ENCODE measurements around the gene HIVEP3.

HIVEP3 gene

DNA sequence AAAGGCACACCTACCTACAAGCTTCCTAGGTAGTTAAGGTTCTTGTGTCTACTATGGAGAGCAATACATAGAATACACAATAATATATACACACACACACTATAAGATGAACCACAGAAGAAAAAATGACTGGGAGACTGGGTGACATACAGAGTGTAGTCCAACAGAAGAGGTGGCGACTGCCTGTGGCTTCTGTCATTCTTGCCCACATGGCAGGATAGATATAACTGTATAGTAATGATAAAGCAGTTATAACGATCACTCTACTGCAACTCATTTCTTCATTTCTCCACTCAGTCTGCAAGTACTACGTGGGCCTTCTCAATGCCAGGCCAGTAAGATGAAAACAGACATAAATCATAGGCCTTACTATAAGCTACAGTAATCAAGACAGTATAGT, 320.4 kb downstream of the HIVEP3 start:
- DNase-seq = no peak

DNA sequence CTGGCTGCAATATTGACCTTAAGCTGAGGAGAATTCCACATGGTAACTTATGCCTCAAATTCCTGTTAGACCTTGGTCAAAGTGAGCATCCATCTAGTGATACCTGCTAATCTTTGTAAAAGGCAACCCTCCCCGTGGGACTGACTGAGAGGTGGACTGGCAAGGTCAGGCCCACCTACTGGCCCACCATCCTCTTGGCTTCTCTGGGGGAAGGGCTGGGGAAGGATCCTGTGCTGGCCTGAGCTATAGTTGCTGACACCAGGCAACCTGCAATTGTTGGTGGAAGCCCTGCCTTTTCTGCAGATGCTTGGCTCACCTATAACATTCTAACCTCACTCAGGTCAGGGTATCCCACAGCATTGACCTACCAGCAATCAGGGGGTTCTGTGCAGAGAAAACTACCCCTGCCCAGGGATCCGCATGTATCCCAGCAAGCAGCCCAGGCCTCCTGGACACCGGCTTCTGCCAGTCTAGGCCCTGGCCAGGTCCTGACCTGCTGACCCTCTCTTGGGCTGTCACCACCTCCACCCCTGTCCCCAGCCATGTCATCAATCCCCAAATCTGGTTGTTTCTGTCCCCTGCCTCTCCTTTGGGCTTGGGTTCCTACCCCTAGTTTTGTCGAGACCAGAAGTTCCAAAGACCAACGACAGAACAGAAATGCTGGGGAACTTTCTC, 326.1 kb downstream of the HIVEP3 start:
- DNase-seq = no peak

DNA sequence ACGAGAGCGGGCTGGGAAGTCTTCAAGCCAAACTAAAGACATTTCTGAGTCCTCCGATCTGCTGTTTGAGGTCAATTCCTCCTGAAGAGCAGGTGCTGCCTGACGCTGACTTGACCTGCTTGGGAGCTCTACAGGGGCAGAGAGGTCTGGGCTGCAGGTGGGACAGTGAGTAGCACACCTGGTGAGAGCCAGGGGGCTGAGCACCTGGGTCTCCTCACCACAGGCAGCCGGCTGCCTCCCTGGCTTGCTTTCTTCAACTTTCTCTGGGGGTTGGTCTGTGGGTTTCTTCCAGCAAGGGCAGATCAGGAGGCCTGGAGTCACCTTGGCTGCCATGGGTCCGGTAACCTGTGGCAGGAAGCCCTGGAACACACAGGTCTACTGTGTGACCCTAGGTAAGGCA, 326.8 kb downstream of the HIVEP3 start:
- no peak for DNase-seq

DNA sequence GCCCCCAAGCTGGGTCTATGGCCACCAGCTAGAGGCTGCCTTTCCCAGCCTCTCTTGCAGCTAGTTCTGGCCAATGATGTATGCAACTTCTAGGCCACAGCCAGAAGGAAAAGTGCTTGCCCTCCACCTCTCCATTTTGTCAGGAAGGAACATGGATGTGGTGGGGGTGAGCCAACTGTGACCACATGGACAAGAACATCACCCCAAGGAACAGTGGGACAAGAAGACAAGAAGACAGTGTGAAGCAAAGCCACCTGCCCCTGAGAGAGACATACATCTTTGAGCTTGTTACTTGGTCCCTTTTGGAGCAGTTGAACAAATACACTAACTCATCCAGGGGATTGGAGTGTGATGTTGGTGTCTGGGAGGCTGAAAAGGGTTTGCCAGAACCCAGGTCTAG, 328.4 kb downstream of the HIVEP3 start:
- DNase-seq = no peak

DNA sequence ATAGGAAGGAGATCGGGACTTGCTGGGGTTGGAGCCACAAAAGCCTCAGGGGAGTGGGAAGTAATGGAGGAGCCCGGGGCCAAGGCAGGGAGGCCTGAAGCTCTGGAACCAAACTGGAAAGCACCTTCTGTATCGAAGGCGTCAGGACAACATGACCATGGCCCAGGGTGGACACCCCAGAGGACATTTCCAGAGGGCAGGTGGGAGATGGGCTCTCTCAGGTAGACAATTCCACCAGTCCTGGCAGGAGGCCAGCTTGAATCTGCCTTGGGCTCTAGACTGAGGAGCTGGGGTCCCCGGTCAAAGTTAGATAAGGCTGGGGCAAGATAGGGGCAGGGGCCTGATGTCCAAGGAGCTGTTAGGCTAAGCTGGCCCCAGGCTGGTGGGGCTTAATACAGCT, 329.3 kb downstream of the HIVEP3 start:
- no peak for DNase-seq

DNA sequence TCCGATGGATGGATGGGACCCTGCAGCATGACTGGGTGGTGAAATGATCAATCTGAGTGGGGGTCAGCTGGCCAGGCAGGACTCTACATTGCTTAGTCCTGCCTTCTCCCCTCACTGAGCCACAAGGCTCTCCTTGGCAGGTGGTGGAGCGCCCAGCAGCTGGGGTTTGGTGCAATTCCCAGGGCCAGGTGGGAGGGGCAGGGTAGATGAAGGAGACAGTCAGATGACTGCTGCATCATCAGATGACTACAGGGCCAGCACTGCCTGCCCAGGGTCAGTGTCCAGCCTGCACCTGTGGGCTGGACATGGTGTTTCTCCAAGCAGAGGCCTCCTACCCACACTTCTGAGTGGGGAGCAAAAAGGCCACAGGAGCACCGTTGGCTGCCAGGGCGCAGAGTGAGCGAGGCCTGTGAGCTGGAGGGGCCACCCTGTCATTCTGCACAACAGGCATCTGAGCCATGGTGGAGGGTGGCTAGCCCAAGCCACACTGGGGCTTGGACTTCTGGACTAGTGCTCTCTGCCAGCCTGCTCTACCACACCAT, 330.3 kb downstream of the HIVEP3 start:
- no peak for DNase-seq

DNA sequence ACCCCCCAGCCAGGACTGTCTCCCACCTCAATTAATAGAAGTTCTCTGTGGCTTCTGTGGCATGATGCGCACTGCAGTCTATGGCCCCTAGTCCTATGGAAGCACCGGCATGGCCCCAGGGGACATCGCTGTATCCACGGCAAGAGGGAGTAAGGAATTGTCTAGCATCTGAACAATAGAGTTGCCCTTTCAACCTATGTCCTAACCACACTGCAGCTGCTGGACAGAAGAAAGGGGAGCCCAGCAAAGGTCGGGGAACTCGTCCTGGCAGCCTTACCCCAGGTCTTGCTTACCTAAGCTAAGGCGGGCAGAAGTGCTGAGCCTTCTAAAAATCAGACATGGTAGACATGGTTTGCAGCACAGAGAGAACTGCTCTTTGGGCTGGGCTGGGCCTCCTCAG, 330.9 kb downstream of the HIVEP3 start:
- DNase-seq = no peak

DNA sequence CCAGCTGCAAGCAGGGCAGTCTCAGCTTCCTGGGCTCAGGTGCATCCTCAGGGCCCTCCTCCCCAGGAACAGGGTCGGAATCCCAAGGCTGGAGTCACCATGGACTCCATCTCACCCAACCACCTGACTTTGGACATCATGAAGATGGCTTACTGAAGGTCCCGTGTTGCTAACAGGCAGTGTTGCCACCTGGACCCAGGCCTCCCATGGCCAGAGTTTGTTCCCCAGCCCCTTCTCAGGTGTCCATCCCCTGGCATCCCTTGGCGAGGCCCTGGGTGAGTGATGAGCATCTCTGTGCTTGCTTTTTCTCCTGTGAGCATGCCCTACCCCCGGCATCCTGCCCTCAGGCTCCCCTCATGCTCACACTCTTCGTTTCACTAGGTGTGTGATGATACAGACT, 332.5 kb downstream of the HIVEP3 start:
- no peak for DNase-seq

DNA sequence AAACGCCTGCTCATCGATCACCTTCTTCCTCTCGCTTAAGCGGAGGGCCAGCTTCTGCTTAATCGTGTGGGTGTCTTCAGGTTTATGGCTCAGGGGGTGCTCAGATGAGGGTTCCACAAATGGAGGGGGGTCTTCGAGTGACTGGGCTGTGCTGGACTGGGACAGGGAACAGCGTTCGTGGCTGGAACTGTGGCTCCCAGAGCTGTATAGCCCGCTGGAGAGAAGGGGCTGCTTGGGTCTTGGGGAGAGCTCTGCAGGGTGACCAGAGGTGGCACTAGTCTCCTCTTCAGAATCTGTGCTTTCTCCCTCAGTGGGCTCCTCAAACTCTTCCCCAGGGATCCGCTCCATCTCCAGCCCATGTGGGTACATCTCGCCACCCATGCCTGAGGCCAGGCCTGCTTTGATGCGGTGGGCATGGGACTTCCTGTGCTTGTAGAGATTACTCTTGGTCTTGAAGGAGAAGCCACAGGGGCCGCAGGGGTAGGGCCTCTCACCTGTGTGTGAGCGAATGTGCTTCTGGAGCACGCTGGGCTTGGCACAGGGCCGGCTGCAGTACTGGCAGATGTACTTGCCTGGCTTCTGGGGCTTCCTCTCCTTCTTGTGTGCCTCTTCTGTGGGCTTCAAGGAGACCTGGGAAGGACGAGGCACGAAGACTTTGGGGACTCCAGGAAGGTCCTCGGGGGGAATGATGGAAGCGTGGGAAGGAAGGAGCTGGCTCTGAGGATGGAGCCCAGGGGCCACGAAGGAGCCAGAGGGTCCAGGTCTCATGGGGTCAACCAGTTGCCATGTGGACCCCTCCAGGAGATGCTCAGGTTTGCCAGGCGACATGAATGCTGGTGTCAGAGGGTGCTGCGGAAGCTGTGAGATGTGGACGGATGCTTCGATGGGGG, 334.8 kb downstream of the HIVEP3 start:
- DNase-seq = no peak

DNA sequence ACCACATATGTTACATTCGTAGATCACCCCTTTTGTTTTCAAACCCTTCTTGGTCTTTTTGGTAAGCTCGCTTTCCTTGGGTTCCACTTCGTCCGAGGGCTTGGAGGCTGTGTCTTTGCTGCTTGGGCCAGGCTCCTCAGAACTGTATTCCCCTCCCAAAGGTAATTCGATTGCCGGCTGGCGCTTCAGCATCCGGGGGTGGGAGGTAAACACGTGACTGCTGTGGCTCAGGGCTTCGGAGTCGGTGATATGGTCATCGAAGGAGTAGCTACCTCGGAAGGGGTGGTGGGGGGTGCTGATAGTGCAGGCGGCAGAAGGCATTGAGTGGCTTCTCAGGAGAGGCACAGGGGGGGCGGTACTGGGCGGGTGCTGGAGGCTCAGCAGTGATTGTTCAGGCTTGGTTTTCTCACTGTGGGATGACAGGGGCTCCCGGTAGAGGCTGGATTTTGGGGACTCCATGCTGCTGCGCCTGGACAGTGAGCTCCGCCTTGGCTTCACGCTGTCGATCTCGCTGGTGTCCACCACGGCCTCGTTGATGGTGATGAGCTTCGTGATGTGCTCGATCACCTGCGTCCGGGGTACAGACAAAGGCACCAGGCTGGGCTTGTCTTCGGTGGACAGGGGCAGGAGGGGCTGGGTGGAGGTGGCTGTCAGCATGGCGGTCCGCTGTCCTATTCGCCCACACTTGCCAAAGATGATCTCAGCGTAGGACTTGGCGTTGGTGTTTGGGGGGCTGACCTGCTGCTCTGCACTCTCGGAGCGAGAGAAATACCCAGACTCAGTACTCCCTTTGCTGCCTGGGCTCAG, 335.7 kb downstream of the HIVEP3 start:
- DNase-seq = no peak

DNA sequence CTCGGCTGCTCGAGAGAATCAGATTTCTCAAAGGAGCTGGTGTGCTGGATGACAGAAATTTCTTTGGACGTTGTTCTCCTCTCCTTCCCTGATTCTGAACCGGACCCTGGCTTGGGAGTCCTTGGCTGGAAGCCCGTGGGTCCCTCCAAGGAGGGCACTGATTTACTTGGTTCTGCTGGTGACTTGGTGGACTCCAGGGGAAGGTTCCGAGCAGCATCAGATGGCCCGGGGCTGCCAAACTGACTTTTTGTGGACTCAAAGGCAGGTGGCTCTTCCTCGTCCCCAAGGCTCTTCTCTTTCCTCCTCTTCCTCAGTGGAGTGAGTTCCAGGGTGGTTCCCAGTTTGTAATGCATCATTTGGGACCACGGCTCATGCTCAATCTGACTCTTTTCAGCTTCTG, 336.4 kb downstream of the HIVEP3 start:
- no peak for DNase-seq

DNA sequence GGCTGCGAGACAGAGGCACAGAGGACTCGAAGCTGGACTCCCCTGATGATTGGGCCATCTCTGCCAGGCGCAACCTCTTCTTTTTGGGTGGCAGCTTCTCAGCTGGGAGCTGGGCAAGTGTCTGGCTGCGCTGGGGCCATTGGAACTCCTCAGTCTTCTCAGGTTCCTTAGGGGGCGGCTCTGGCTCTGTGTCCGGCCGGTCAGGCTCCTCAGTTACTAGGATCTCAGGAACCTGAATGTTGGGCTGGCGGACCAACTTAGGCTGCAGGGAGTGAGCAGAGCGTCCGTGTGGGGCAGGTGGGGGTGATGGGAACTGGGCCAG, 336.8 kb downstream of the HIVEP3 start:
- DNase-seq = no peak

DNA sequence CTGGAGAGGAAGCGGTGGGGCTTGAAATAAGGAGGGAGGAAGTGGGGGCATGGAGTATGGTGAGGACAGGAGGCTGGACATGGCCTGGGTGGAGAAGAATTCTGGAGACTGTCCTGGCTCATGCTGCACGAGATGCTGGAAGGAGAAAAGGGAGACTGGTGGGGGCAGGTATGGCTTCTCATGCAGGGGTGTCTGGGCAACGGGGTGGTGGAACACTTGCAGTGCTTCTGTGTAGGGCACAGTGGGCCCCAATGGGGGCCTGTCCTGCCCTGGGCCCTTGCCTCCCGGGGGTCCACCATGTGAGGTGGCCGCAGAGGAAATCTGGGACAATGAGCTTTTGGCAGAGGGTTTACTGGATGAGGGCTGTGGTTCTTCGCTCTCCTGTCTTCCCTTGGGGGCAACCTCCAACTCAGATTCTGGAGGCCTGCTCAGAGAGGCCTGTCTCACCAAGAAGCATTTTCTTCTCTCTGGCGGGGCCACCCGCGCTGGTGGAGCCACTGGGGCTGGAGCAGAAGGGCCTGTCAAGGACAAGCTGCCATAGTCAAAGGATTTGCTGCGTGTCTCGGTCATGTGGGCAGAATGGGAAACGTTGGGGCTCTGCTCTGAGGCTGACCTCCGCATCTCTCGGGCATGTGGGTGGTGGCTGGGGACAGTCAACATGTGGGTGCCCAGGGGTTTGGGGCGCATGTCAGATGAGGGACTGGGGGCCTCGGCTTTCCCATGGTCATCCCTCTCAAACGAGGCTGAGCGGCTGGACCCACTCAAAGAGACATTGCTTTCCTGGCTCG, 337.3 kb downstream of the HIVEP3 start:
- no peak for DNase-seq

DNA sequence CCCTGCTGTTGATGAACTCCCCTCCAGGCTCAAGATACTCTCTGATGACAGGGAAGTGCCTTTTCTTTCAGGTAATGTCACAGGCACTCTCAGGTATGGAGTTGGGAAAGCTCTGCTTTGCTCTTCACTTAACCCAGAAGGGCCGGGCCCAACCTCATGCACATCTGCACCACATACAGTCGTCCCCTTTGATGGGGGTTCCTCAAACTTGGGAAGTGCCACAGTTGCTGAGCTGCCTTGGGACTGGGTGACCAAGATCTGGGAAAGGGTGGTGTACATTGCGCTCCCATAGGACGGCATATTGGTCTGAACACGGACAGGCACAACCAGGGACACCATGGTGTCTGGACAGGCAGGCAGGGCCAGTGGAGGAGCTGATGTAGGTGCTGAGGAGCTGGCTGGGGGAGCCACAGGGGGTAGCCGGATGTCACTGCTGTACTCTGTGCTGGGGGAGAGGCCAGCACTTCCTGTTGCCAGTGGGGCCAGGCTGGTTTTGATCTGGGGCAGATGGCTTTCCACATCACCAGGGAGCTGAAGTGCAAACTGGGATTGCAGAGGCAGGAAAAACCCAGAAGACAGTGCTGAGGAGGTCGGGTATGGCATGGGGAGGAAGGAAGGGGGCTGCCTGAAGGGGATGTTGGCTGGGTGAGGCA, 338.1 kb downstream of the HIVEP3 start:
- DNase-seq = no peak

DNA sequence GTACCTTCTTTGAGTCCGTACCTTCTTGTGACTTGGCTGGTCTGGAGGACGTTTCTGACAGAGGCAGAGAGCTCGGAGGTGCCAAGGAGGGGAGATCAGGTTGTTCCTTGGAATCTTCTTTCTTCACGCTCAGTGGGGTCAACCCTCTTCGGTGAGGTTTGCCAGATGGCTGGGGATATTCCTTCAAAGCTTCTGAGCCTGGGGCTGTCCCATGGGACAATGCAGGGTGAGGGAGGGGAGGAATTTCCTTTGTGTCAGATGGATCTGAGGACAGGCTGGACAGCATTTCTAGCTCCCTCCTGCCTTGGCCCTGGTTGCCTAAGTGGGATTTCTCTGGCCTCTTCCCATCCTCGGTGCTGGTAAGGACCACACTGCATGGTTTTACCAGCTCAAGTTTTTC, 338.7 kb downstream of the HIVEP3 start:
- DNase-seq = no peak

DNA sequence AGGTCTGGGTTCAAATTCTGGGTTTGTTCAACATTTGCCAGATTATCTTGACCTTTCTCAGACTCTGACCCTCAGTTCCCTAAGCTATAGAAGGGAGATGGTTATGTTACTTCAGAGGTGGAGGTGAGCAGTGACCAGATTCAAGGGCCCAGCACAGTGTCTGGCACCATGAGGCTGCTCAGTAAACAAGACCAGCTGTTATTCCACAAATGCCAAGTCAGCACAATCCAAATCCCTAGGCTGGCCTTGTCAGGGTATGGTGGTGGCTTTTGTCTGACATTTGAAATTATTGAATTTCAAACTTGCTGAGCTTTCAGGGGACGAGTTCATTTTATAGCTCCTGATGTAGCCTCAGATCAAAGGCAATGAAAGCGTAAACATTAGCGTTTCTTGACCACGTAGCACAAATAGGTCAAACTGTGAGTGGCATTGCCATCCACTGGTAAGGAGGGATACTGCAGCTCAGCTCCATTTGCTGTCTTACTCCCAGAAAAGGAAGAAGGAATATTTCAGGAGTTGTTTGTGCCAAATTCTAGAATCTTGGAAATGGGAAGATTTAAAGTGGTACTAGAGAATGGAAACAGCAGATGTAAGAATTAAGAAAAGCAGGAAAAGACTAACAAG, 339.9 kb downstream of the HIVEP3 start:
- no peak for DNase-seq

DNA sequence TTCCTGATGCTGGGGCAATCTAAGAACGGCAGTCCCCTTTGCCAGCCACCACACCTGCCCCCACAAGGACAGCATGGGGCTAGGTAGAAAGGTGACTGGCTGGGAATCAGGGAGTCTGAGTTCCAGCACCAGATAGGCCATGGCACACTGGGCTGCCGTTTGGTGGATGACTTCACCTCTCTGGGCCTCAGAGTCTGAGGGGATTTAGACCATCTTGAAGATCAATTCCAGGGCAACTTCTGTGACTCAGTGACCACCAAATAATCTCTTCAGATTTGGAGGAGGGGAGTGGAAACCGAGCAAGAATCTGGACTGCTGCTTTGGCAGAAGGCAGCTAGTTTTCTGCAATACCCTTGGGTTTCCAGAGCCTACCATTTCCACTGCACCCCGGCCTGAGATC, 342.1 kb downstream of the HIVEP3 start:
- DNase-seq = no peak

DNA sequence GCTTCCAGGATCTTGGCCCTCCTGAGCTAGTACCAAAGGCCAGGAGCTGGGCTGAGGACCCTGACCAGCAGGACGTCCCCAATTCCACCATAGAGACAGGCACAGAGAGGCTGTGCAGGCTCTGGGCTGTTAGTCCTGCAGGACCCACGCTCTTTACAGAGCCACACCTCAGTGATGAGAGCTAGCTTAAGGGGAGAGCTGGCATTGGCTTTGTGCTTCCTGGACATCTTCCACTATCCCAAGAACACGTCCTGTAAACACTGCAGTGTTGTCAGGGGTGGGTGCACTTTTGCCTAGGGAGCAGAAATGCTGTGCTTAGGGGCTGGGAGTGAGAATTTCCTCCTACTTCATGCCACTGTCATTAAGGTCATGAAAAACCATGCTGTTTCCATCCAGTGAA, 342.5 kb downstream of the HIVEP3 start:
- DNase-seq = no peak

DNA sequence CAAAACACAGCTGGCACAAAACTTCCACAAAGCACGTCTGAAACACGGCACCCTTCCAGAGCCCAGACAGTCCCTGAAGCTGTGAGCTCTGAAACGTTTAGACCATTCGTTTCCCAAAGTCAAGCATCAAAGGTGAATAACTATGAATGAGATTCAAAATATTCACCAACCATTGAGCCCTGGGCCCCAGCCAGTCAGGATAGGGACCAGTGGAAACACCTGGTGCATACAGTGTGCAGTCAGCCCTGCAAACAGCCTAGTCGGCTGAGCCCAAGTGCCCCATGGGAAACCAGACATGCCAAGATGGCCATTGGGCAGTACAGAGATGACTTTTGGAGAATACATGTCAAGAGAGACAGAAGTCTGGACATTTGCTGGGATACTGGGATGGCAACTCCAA, 343.9 kb downstream of the HIVEP3 start:
- no peak for DNase-seq

DNA sequence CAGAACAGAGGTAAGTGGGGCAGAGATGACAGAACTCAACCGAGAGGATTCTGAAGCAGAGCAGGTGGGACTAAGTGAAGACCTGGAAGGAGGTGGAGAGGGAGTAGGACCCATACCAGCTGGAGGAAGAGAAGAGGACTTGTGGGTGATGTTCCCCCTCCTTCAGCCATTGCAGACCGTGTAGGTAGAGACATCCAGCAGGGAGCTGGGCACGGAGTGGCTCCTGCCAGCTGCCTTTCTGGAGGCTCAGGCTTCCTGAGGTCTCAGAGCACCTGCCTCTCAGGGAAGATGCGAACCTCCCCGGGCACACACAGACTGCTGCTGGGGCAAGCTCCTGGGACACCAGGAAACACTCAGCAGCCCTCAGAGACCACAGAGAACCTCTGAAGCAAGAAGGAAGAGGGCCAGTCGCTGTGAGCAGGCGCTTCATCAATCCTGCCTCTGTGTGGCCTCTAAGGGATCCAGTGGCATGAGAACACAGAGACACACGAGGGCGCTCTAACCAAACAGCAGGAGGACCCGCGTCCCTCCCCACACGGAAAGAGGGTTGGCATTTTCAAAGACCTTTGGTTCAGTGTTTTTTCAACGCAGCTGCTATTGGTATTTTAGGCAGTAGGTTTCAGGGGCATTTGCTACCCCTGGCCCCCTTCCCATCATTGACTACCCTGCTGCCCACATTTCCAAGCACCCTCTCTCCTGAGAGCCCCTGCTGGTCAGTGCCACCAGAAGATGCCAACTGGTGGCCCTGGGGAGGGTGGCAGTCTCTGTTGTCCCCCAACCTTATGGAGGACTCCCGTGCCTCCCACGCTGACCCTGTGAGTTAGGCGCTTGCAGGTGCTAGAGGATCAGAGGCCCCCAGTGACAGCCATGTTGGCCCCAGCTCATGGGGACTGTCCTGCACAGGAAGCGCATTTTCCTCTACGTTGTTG, 344.7 kb downstream of the HIVEP3 start:
- DNase-seq = peak; percentile 86

DNA sequence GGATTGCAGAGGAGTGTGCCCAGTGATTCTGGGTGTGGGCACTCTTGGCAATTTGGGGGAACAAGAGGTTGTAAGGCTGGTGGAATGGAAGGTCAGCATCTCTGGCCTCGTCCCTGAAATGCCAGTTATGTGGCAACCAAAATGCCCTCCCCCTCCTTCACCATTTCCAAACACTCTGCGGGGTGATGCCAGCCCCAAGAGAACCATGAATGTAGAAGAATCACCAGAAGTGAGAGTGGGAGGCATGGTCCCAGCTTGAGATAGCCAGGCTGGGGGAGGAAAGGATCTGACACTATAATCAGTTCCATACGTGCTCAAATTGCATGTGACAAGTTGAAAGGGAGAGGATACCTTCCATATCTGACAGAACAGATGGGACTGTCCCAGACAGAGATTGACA, 345.5 kb downstream of the HIVEP3 start:
- no peak for DNase-seq

Data from CD4-positive, alpha-beta T cell treated with Interleukin-17A for 4 hours (primary cell).